Hepatocyte (in vitro differentiated cells): ENCODE results near the gene ACSL4. TPM values are rescaled to one million over a fixed set of nuclear protein-coding genes. Genes with fewer than 3 reads are reported as not detected.

Experiments used
- DNase-seq: peaks from one replicate; pipeline ENCODE4 v3.0.0-alpha.2; 2016; ENCODE audit warnings: low spot score
- H2AFZ ChIP-seq: fragments of 200-600 bp; sonication (generic); 2 replicates; pipeline ENCODE4 v1.6.0; 2016; ENCODE audit warnings: antibody characterized with exemption, mild to moderate bottlenecking
- H3K27ac ChIP-seq: fragments of 200-600 bp; sonication (generic); 2 replicates; pipeline ENCODE4 v1.5.1; 2016; ENCODE audit warnings: mild to moderate bottlenecking
- H3K27me3 ChIP-seq: fragments of 200-600 bp; sonication (generic); 2 replicates; pipeline ENCODE4 v1.6.1; 2016
- H3K36me3 ChIP-seq: fragments of 200-600 bp; sonication (generic); replicated peaks from 2 replicates; pipeline ENCODE4 v1.5.1; 2016; ENCODE audit warnings: low read depth; ENCODE audit not compliant: insufficient read depth
- H3K4me1 ChIP-seq: fragments of 200-600 bp; sonication (generic); 2 replicates; pipeline ENCODE4 v1.5.1; 2016; ENCODE audit warnings: mild to moderate bottlenecking, moderate library complexity; ENCODE audit not compliant: insufficient read depth
- H3K4me2 ChIP-seq: fragments of 200-600 bp; sonication (generic); 2 replicates; pipeline ENCODE4 v1.6.0; 2016
- H3K4me3 ChIP-seq: fragments of 200-600 bp; sonication (generic); 2 replicates; pipeline ENCODE4 v1.5.1; 2016; ENCODE audit warnings: mild to moderate bottlenecking
- H3K79me2 ChIP-seq: fragments of 200-600 bp; sonication (generic); 2 replicates; pipeline ENCODE4 v1.6.0; 2017; ENCODE audit warnings: mild to moderate bottlenecking
- H3K9me2 ChIP-seq: fragments of 200-600 bp; sonication (generic); replicated peaks from 2 replicates; pipeline ENCODE4 v1.6.0; 2017; ENCODE audit warnings: mild to moderate bottlenecking; ENCODE audit not compliant: insufficient read depth
- H3K9me3 ChIP-seq: fragments of 200-600 bp; sonication (generic); 2 replicates; pipeline ENCODE4 v1.5.1; 2016; ENCODE audit warnings: low read depth, mild to moderate bottlenecking
- H4K20me1 ChIP-seq: fragments of 200-600 bp; sonication (generic); 2 replicates; pipeline ENCODE4 v1.6.0; 2016; ENCODE audit warnings: mild to moderate bottlenecking; ENCODE audit not compliant: insufficient read depth, poor library complexity, severe bottlenecking
- CTCF ChIP-seq: fragments of 200-600 bp; sonication (generic); IDR thresholded peaks from 2 replicates; pipeline ENCODE4 v1.5.1; 2016; ENCODE audit warnings: antibody characterized with exemption, mild to moderate bottlenecking; ENCODE audit not compliant: poor library complexity
- EZH2 ChIP-seq: fragments of 200-600 bp; sonication (generic); IDR thresholded peaks from 2 replicates; pipeline ENCODE4 v1.6.1; 2016; ENCODE audit warnings: antibody characterized with exemption, mild to moderate bottlenecking, borderline replicate concordance
- EZH2phosphoT487 ChIP-seq: fragments of 200-600 bp; sonication (generic); IDR thresholded peaks from one replicate; pipeline ENCODE4 v1.6.1; 2018; ENCODE audit warnings: antibody characterized with exemption, mild to moderate bottlenecking, low read depth, moderate library complexity; ENCODE audit not compliant: unreplicated experiment, severe bottlenecking
- WGBS: methylation state at CpG from one replicate; pipeline ENCODE4 v1.1.6; 2016; ENCODE audit warnings: low lambda C conversion rate; ENCODE audit errors: missing lambda C conversion rate; 5-methylcytosine and 5-hydroxymethylcytosine counted together
- polyA plus RNA-seq: library from polyadenylated mRNA; unstranded; fragments of >200 nt; fragmentation: Nextera tagmentation; extraction: Ambion mirVana; gene quantifications from 2 replicates; pipeline ENCODE4 v1.2.1, GENCODE V29; 2016
- total RNA-seq: library from RNA; depleted of rRNA; stranded (reverse); fragments of >200 nt; gene quantifications from 2 replicates; pipeline ENCODE4 v1.2.3, GENCODE V29; 2014

The ACSL4 gene
- total and polyA plus RNA-seq, 2 experiments from 2014 or later: 51.8 to 250 TPM

- Histone ChIP-seq H3K9me3 (no peaks in the 10 kb centered on the region), H3K79me2 (no peaks in the 10 kb centered on the region), H2AFZ (no peak overlapping the region), H3K36me3 (no peaks in the 10 kb centered on the region), H3K4me1 (peaks cover 7% of the 10 kb centered on the region), H4K20me1 (no peaks in the 10 kb centered on the region), H3K9me2 (no peaks in the 10 kb centered on the region), H3K4me2 (no peak overlapping the region), H3K4me3 (no peak overlapping the region), H3K27ac (no peak overlapping the region), H3K27me3 (no peaks in the 10 kb centered on the region)
- no peak for TF ChIP-seq EZH2
- TF ChIP-seq CTCF: no peak
- no peak for TF ChIP-seq EZH2phosphoT487
- no peak for DNase-seq
- WGBS: 78% methylated on average over 8 of the region's 8 CpGs
Measured at GRCh38 chrX:109623997-109624396, 109.1 kb downstream of the ACSL4 start.

GRCh38 chrX:109622270-109622669 is 110.8 kb downstream of the ACSL4 start:
- Histone ChIP-seq H3K4me1 (peaks cover 7% of the 10 kb centered on the region), H3K9me2 (no peaks in the 10 kb centered on the region), H3K27me3 (no peaks in the 10 kb centered on the region), H3K9me3 (no peaks in the 10 kb centered on the region), H3K79me2 (no peaks in the 10 kb centered on the region), H3K36me3 (no peaks in the 10 kb centered on the region), H3K4me2 (no peak overlapping the region), H4K20me1 (no peaks in the 10 kb centered on the region), H3K4me3 (no peak overlapping the region), H3K27ac (no peak overlapping the region), H2AFZ (no peak overlapping the region)
- whole genome bisulfite sequencing: 79% methylated on average over 4 of the region's 4 CpGs
- TF ChIP-seq EZH2 (no peak), EZH2phosphoT487 (no peak), CTCF (no peak)
- DNase-seq: no peak

DNA sequence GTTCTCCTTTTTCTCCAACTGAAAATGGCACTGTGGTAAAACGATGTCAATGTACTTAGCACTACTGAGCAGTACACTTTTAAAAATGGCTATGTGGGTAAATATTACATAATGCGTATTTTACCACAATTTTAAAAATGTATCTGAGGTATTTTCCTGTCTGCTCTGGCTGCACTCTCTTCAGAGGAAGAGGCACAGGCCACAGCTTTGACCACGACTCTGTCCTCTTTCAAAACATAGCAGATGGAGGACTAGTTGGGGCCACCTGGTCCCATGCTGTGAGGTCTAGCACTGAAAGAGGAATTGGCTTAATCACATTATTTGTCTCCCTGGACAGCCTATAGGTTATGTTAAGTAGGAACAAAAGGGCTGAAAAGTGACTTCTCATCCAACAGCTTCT is 113.3 kb downstream of the ACSL4 start:
- no peaks in the 10 kb centered on the region for H3K9me3 ChIP-seq
- no peak for DNase-seq
- H2AFZ ChIP-seq: no peak overlapping the region
- no peaks in the 10 kb centered on the region for H3K9me2 ChIP-seq
- peaks cover 7% of the 10 kb centered on the region for H3K4me1 ChIP-seq
- 79% methylated on average over 3 of the region's 3 CpGs for WGBS
- no peaks in the 10 kb centered on the region for H3K79me2 ChIP-seq
- no peak overlapping the region for H3K4me3 ChIP-seq
- TF ChIP-seq EZH2 (no peak), CTCF (no peak), EZH2phosphoT487 (no peak)
- no peak overlapping the region for H3K4me2 ChIP-seq
- H3K36me3 ChIP-seq: no peaks in the 10 kb centered on the region
- no peaks in the 10 kb centered on the region for H3K27me3 ChIP-seq
- H3K27ac ChIP-seq: no peak overlapping the region
- no peaks in the 10 kb centered on the region for H4K20me1 ChIP-seq

- H3K4me1 ChIP-seq: no peaks in the 10 kb centered on the region
- H3K36me3 ChIP-seq: no peaks in the 10 kb centered on the region
- no peak overlapping the region for H2AFZ ChIP-seq
- H3K9me2 ChIP-seq: no peaks in the 10 kb centered on the region
- H3K27ac ChIP-seq: no peak overlapping the region
- no peaks in the 10 kb centered on the region for H3K9me3 ChIP-seq
- H3K4me2 ChIP-seq: no peak overlapping the region
- no peaks in the 10 kb centered on the region for H3K27me3 ChIP-seq
- no peak for TF ChIP-seq CTCF
- TF ChIP-seq EZH2: no peak
- TF ChIP-seq EZH2phosphoT487: no peak
- no peaks in the 10 kb centered on the region for H4K20me1 ChIP-seq
- no peak overlapping the region for H3K4me3 ChIP-seq
- 68% methylated on average over 6 of the region's 6 CpGs for WGBS
- no peaks in the 10 kb centered on the region for H3K79me2 ChIP-seq
- no peak for DNase-seq
Measured at GRCh38 chrX:109614951-109615350, 118.1 kb downstream of the ACSL4 start.
